Astrocyte (in vitro differentiated cells and primary cell): ENCODE results near the gene DNAAF8. TPM values are rescaled to one million over a fixed set of nuclear protein-coding genes. Genes with fewer than 3 reads are reported as not detected.

Source experiments
- DNase-seq: peaks from one replicate; pipeline ENCODE4 v3.0.0-alpha.2; 2010; ENCODE audit warnings: low read depth
- FAIRE-seq: peaks from 2 replicates; lab custom pipeline; 2011; peaks lifted over from hg19 to GRCh38; lab: Jason Lieb, UNC
- H2AFZ ChIP-seq: 2 replicates; pipeline ENCODE4 v1.6.0; 2012; ENCODE audit warnings: low read depth, low read length, inconsistent platforms
- H3K27ac ChIP-seq: 2 replicates; pipeline ENCODE4 v1.5.1; 2011; ENCODE audit warnings: low read depth, low read length, inconsistent platforms
- H3K27me3 ChIP-seq: 2 replicates; pipeline ENCODE4 v1.6.0; 2011; ENCODE audit warnings: low read length, inconsistent platforms; ENCODE audit not compliant: insufficient read depth
- H3K36me3 ChIP-seq: 2 replicates; pipeline ENCODE4 v1.5.1; 2011; ENCODE audit warnings: low read length, inconsistent platforms; ENCODE audit not compliant: insufficient read depth
- H3K4me1 ChIP-seq: 2 replicates; pipeline ENCODE4 v1.5.1; 2011; ENCODE audit warnings: low read length, inconsistent platforms; ENCODE audit not compliant: insufficient read depth
- H3K4me2 ChIP-seq: 2 replicates; pipeline ENCODE4 v1.6.0; 2012; ENCODE audit warnings: low read length, inconsistent platforms
- H3K4me3 ChIP-seq: 2 replicates; pipeline ENCODE4 v1.5.1; 2011; ENCODE audit warnings: low read depth, mild to moderate bottlenecking, low read length, inconsistent platforms; ENCODE audit not compliant: insufficient read depth
- H3K79me2 ChIP-seq: 2 replicates; pipeline ENCODE4 v1.6.0; 2012; ENCODE audit warnings: mild to moderate bottlenecking, low read length, inconsistent platforms; ENCODE audit not compliant: insufficient read depth
- H3K9ac ChIP-seq: 2 replicates; pipeline ENCODE4 v1.6.0; 2012; ENCODE audit warnings: mild to moderate bottlenecking, low read length, inconsistent platforms
- H3K9me3 ChIP-seq: 2 replicates; pipeline ENCODE4 v1.5.1; 2012; ENCODE audit warnings: low read depth, mild to moderate bottlenecking, low read length, inconsistent platforms; ENCODE audit not compliant: insufficient read depth
- H4K20me1 ChIP-seq: 2 replicates; pipeline ENCODE4 v1.6.0; 2012; ENCODE audit warnings: low read length, inconsistent platforms; ENCODE audit not compliant: insufficient read depth
- H3K27ac Mint-ChIP-seq: one replicate; pipeline ENCODE4 v1.8.0; 2021; ENCODE audit warnings: mild to moderate bottlenecking, mixed read lengths; ENCODE audit not compliant: unreplicated experiment
- H3K27me3 Mint-ChIP-seq: one replicate; pipeline ENCODE4 v1.8.0; 2021; ENCODE audit warnings: low read depth, mixed read lengths; ENCODE audit not compliant: unreplicated experiment
- H3K36me3 Mint-ChIP-seq: one replicate; pipeline ENCODE4 v1.8.0; 2021; ENCODE audit warnings: low read depth, mixed read lengths; ENCODE audit not compliant: unreplicated experiment
- H3K4me1 Mint-ChIP-seq: one replicate; pipeline ENCODE4 v1.8.0; 2021; ENCODE audit warnings: low read depth, mixed read lengths; ENCODE audit not compliant: unreplicated experiment
- H3K4me3 Mint-ChIP-seq: one replicate; pipeline ENCODE4 v1.8.0; 2021; ENCODE audit warnings: mild to moderate bottlenecking, moderate library complexity, mixed read lengths; ENCODE audit not compliant: unreplicated experiment
- H3K9me3 Mint-ChIP-seq: one replicate; pipeline ENCODE4 v1.8.0; 2021; ENCODE audit warnings: mild to moderate bottlenecking, mixed read lengths; ENCODE audit not compliant: unreplicated experiment
- EZH2 ChIP-seq: IDR thresholded peaks from 2 replicates; pipeline ENCODE4 v1.6.1; 2012; ENCODE audit warnings: mild to moderate bottlenecking, low read length, inconsistent platforms; ENCODE audit not compliant: insufficient read depth
- total RNA-seq: library from RNA; stranded (reverse); gene quantifications from 2 replicates; pipeline ENCODE4 v1.2.1, GENCODE V29; 2021
- TF ChIP-seq, protein P1 (sequence below): IDR thresholded peaks from 2 replicates; pipeline ENCODE4 v1.5.1; 2011; ENCODE audit warnings: low read depth, mild to moderate bottlenecking, inconsistent platforms, low read length, moderate library complexity; ENCODE audit not compliant: insufficient read depth

DNAAF8 gene
- total RNA-seq, 1 donor from 2014 or later = 2.7 TPM

DNA sequence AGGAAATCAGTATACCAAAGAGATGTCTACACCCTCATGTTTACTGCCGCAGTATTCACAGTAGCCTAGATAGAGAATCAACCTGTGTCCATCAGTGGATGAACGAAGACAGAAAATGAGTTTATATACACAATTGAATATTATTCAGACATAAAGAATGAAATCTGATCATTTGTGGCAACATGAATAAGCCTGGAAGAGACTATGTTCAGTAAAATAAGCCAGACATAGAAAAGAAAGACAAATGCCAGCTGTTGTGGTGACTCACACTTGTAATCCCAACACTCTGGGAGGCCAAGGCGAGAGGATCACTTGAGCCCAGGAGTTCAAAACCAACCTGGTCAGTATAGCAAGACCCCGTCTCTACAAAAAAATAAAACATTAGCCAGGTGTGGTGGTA is 24.9 kb upstream of the DNAAF8 start:
- Mint-ChIP-seq H3K27ac (no peak overlapping the region), H3K27me3 (no peaks in the 10 kb centered on the region), H3K36me3 (peaks cover 29% of the 10 kb centered on the region), H3K4me3 (no peak overlapping the region), H3K4me1 (peaks cover 2% of the 10 kb centered on the region), H3K9me3 (no peaks in the 10 kb centered on the region)
- H4K20me1 ChIP-seq = peaks cover 11% of the 10 kb centered on the region
- no peak overlapping the region for H3K4me3 ChIP-seq
- H3K9me3 ChIP-seq = no peaks in the 10 kb centered on the region
- FAIRE-seq (no peak), DNase-seq (peak; percentile 26)
- no peak overlapping the region for H3K9ac ChIP-seq
- no peaks in the 10 kb centered on the region for H3K27me3 ChIP-seq
- no peak overlapping the region for H2AFZ ChIP-seq
- H3K4me1 ChIP-seq = no peaks in the 10 kb centered on the region
- peaks cover 6% of the 10 kb centered on the region for H3K36me3 ChIP-seq
- H3K79me2 ChIP-seq = no peaks in the 10 kb centered on the region
- TF ChIP-seq, protein P1, sequence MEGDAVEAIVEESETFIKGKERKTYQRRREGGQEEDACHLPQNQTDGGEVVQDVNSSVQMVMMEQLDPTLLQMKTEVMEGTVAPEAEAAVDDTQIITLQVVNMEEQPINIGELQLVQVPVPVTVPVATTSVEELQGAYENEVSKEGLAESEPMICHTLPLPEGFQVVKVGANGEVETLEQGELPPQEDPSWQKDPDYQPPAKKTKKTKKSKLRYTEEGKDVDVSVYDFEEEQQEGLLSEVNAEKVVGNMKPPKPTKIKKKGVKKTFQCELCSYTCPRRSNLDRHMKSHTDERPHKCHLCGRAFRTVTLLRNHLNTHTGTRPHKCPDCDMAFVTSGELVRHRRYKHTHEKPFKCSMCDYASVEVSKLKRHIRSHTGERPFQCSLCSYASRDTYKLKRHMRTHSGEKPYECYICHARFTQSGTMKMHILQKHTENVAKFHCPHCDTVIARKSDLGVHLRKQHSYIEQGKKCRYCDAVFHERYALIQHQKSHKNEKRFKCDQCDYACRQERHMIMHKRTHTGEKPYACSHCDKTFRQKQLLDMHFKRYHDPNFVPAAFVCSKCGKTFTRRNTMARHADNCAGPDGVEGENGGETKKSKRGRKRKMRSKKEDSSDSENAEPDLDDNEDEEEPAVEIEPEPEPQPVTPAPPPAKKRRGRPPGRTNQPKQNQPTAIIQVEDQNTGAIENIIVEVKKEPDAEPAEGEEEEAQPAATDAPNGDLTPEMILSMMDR = no peak
- no peak for TF ChIP-seq EZH2
- no peak overlapping the region for H3K27ac ChIP-seq
- H3K4me2 ChIP-seq = no peak overlapping the region

DNA sequence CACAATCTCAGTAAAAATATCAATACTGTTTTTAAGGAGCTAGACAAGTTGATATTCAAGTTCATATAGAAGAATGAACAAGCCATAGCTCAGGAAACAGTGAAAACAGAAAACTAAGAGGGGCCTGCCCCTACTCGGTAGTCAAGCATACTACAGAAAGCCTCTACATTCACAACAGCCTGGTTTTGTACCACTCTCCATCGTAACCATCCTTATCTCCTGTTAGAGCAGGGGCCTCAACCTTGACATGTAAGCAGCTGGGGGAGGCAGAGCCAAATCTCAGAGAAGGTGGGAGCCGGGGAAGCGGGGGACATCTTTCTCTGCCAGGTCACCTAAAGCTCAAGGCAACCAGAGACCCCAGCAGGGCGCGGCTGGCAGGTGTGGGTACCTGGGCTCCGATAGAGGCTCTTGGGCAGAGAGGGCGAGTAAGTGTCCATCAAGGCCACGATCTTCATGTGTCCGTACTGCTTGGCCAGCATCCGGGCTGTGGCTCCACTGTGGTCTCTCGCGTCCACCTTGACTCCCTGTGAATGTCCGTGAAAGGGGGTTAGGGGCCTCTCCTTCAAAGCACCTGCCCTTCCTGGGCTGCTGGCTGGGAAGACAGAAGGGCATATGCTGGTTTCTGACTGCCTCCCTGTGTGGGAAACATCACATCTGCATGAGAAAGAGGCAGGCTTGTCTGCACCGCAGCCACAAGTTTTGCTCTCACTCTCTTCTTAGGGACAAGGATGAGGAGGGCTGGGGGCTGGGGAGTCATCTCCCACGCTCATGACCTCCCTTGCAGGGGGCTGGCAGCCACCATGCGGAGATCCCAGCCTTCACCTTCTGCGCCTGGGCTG is 20.5 kb upstream of the DNAAF8 start:
- no peak overlapping the region for H3K27ac ChIP-seq
- peaks cover 4% of the 10 kb centered on the region for H3K36me3 ChIP-seq
- H3K79me2 ChIP-seq = no peaks in the 10 kb centered on the region
- no peaks in the 10 kb centered on the region for H3K4me1 ChIP-seq
- no peak for DNase-seq
- no peaks in the 10 kb centered on the region for H3K27me3 ChIP-seq
- H3K36me3 Mint-ChIP-seq = peaks cover 15% of the 10 kb centered on the region
- no peak overlapping the region for H3K4me2 ChIP-seq
- no peak overlapping the region for H2AFZ ChIP-seq
- no peak for FAIRE-seq
- no peak overlapping the region for H3K4me3 Mint-ChIP-seq
- H3K9ac ChIP-seq = no peak overlapping the region
- H3K4me1 Mint-ChIP-seq = no peaks in the 10 kb centered on the region
- no peaks in the 10 kb centered on the region for H3K9me3 ChIP-seq
- H3K27me3 Mint-ChIP-seq = no peaks in the 10 kb centered on the region
- TF ChIP-seq EZH2 = no peak
- TF ChIP-seq, protein P1 = no peak
- no peak overlapping the region for H3K4me3 ChIP-seq
- H3K27ac Mint-ChIP-seq = no peak overlapping the region
- H4K20me1 ChIP-seq = peaks cover 13% of the 10 kb centered on the region
- no peaks in the 10 kb centered on the region for H3K9me3 Mint-ChIP-seq

DNA sequence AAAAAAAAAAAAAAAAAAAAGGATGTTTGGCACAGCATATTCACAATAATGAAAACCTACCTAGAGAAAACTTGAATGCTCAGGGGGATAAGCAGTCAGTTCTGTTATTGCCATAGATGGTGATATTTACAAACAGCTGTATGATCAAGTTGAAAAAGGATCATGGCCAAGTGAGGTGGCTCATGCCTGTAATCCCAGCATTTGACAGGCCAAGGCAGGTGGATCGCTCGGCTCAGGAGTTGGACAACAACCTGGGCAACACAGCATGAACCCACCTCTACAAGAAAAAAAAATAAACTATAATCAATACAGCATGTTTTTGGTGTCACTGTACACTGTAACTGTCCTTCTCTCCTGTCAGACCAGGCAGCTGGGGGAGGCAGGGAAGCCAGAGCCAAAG is 19.3 kb upstream of the DNAAF8 start:
- Mint-ChIP-seq H3K27me3 (no peaks in the 10 kb centered on the region), H3K4me1 (no peaks in the 10 kb centered on the region), H3K27ac (no peak overlapping the region), H3K36me3 (peaks cover 10% of the 10 kb centered on the region), H3K4me3 (no peak overlapping the region), H3K9me3 (no peaks in the 10 kb centered on the region)
- no peak for DNase-seq
- TF ChIP-seq, protein P1 = no peak
- TF ChIP-seq EZH2 = no peak
- H3K27me3 ChIP-seq = no peaks in the 10 kb centered on the region
- H3K79me2 ChIP-seq = peaks cover 3% of the 10 kb centered on the region
- H3K4me1 ChIP-seq = no peaks in the 10 kb centered on the region
- H3K27ac ChIP-seq = no peak overlapping the region
- no peak overlapping the region for H3K9ac ChIP-seq
- no peak for FAIRE-seq
- H3K4me3 ChIP-seq = no peak overlapping the region
- H3K36me3 ChIP-seq = peaks cover 9% of the 10 kb centered on the region
- no peak overlapping the region for H2AFZ ChIP-seq
- no peaks in the 10 kb centered on the region for H3K9me3 ChIP-seq
- no peak overlapping the region for H3K4me2 ChIP-seq
- peaks cover 7% of the 10 kb centered on the region for H4K20me1 ChIP-seq
